HEK293T (cell line): ENCODE measurements around the gene TADA3.

Experiments
- CTCF ChIA-PET: fragments of 350-600 bp; formaldehyde crosslinking; extraction: SDS; loops from one replicate; lab custom pipeline; 2021; ENCODE audit warnings: antibody characterized with exemption, inconsistent platforms; lab: Yijun Ruan, JAX
- POLR2A ChIA-PET: fragments of 350-600 bp; formaldehyde crosslinking; extraction: SDS; loops from one replicate; lab custom pipeline; 2020; ENCODE audit warnings: antibody characterized with exemption, inconsistent platforms; lab: Yijun Ruan, JAX
- DNase-seq: peaks from one replicate; pipeline ENCODE4 v3.0.0; 2012; ENCODE audit warnings: mixed read lengths; ENCODE audit errors: extremely low spot score
- ARNT ChIP-seq: fragments of 450-650 bp; IDR thresholded peaks from 2 replicates; pipeline ENCODE4 v1.6.1; 2017; ENCODE audit warnings: mild to moderate bottlenecking
- BHLHE40 ChIP-seq: fragments of 450-650 bp; IDR thresholded peaks from 2 replicates; pipeline ENCODE4 v1.6.1; 2016; ENCODE audit warnings: mild to moderate bottlenecking, moderate library complexity, borderline replicate concordance
- CTBP1 ChIP-seq: fragments of 450-650 bp; IDR thresholded peaks from 2 replicates; pipeline ENCODE4 v1.6.1; 2016; ENCODE audit warnings: borderline replicate concordance
- ELF4 ChIP-seq: fragments of 450-650 bp; IDR thresholded peaks from 2 replicates; pipeline ENCODE4 v1.6.1; 2017; ENCODE audit warnings: antibody characterized with exemption
- FOXA1 ChIP-seq: fragments of 450-650 bp; IDR thresholded peaks from 2 replicates; pipeline ENCODE4 v1.6.1; 2016; ENCODE audit warnings: mild to moderate bottlenecking
- FOXK2 ChIP-seq: fragments of 450-650 bp; IDR thresholded peaks from 2 replicates; pipeline ENCODE4 v1.6.1; 2016; ENCODE audit warnings: mild to moderate bottlenecking
- FOXM1 ChIP-seq: fragments of 450-650 bp; IDR thresholded peaks from 2 replicates; pipeline ENCODE4 v1.6.1; 2017; ENCODE audit warnings: mild to moderate bottlenecking, borderline replicate concordance
- HDGF ChIP-seq: fragments of 450-650 bp; IDR thresholded peaks from 2 replicates; pipeline ENCODE4 v1.6.1; 2017; ENCODE audit warnings: antibody characterized with exemption, borderline replicate concordance
- L3MBTL2 ChIP-seq: fragments of 450-650 bp; conservative IDR thresholded peaks from 2 replicates; pipeline ENCODE4 v1.6.1; 2016; ENCODE audit warnings: mild to moderate bottlenecking
- LEF1 ChIP-seq: fragments of 450-650 bp; IDR thresholded peaks from 2 replicates; pipeline ENCODE4 v1.6.1; 2017; ENCODE audit warnings: mild to moderate bottlenecking, borderline replicate concordance
- NFRKB ChIP-seq: fragments of 450-650 bp; IDR thresholded peaks from 2 replicates; pipeline ENCODE4 v1.6.1; 2016; ENCODE audit warnings: mild to moderate bottlenecking, moderate library complexity
- PKNOX1 ChIP-seq: fragments of 450-650 bp; IDR thresholded peaks from 2 replicates; pipeline ENCODE4 v1.6.1; 2016
- SP1 ChIP-seq: fragments of 450-650 bp; IDR thresholded peaks from 2 replicates; pipeline ENCODE4 v1.6.1; 2017
- SUZ12 ChIP-seq: fragments of 450-650 bp; IDR thresholded peaks from 2 replicates; pipeline ENCODE4 v1.6.1; 2016; ENCODE audit warnings: mild to moderate bottlenecking
- TARDBP ChIP-seq: fragments of 450-650 bp; IDR thresholded peaks from 2 replicates; pipeline ENCODE4 v1.6.1; 2016
- ZNF384 ChIP-seq: fragments of 450-650 bp; IDR thresholded peaks from 2 replicates; pipeline ENCODE4 v1.6.1; 2016

The TADA3 gene

GRCh38 chr3:9831253-9831652 lies 39.0 kb upstream of the TADA3 start:
- no peak for DNase-seq
- ChIA-PET POLR2A (interaction anchor here (1.0 to 2.5 kb wide), 2 partner anchors 10 to 12 kb away, joined by 3 to 9 read pairs; partner anchors contain the start of gene RPUSD3), CTCF (interaction anchor here (0.9 kb wide), 1 partner anchor 10 kb away, joined by 3 read pairs; no protein-coding TSS in a partner anchor)
- no peak for TF ChIP-seq FOXM1
- TF ChIP-seq L3MBTL2: no peak
- no peak for TF ChIP-seq PKNOX1
- TF ChIP-seq FOXK2: no peak
- no peak for TF ChIP-seq FOXA1
- TF ChIP-seq SUZ12: no peak
- no peak for TF ChIP-seq ELF4
- TF ChIP-seq CTBP1: no peak
- TF ChIP-seq ARNT: no peak
- TF ChIP-seq SP1: no peak
- no peak for TF ChIP-seq ZNF384
- no peak for TF ChIP-seq HDGF
- no peak for TF ChIP-seq NFRKB
- no peak for TF ChIP-seq LEF1
- TF ChIP-seq TARDBP: no peak
- no peak for TF ChIP-seq BHLHE40

GRCh38 chr3:9828801-9829755 lies 36.8 kb upstream of the TADA3 start:
- POLR2A ChIA-PET: no interaction called here
- CTCF ChIA-PET: no interaction called here
- DNase-seq: no peak
- TF ChIP-seq SUZ12: no peak

GRCh38 chr3:9826815-9827573 lies 34.7 kb upstream of the TADA3 start:
- ChIA-PET POLR2A (interaction anchor here (1.5 kb wide), 1 partner anchor 11 kb away, joined by 3 read pairs; no protein-coding TSS in a partner anchor), CTCF (interaction anchor here (0.6 to 1.1 kb wide), 3 partner anchors 77 to 189 kb away, joined by 3 to 5 read pairs (median 3); partner anchors contain the start of gene OGG1)
- DNase-seq: peak; percentile 62
- TF ChIP-seq SP1: no peak
- TF ChIP-seq FOXA1: no peak

GRCh38 chr3:9825451-9826040 lies 33.3 kb upstream of the TADA3 start:
- TF ChIP-seq SUZ12 (no peak), HDGF (no peak), BHLHE40 (no peak), ARNT (no peak), ZNF384 (no peak)
- DNase-seq: no peak
- ChIA-PET POLR2A (no interaction called here), CTCF (no interaction called here)

- peak; percentile 38 for DNase-seq
Measured at GRCh38 chr3:9820946-9821345, 28.7 kb upstream of the TADA3 start.

More at GRCh38 chr3:9820946-9821345, 28.7 kb upstream of the TADA3 start:
- ChIA-PET CTCF (no interaction called here), POLR2A (no interaction called here)
- TF ChIP-seq L3MBTL2: no peak
- no peak for TF ChIP-seq NFRKB
- no peak for TF ChIP-seq ZNF384
- no peak for TF ChIP-seq CTBP1
- TF ChIP-seq PKNOX1: no peak
- TF ChIP-seq SP1: no peak
- no peak for TF ChIP-seq TARDBP
- TF ChIP-seq SUZ12: no peak
- no peak for TF ChIP-seq FOXK2
- no peak for TF ChIP-seq HDGF
- TF ChIP-seq ARNT: no peak
- no peak for TF ChIP-seq FOXM1
- no peak for TF ChIP-seq FOXA1
- TF ChIP-seq BHLHE40: no peak
- no peak for TF ChIP-seq LEF1
- no peak for TF ChIP-seq ELF4
